Measurements from ENCODE around the gene F11R.
A peak's percentile ranks its signal among the peaks of the same experiment; 100 is the strongest.
"Not testable (repeated sequence)": the region's sequence is repeated elsewhere in the genome, so short reads cannot be mapped to it uniquely, and the experiment has no call there.

Gene F11R

GRCh38 chr1:161039546-161039945 lies 18.6 kb upstream of the F11R start:
- WGBS, 2 experiments (ENCODE audit: insufficient coverage in 2 of 2) = 95 to 100% methylated on average over 5 of the region's 5 CpGs
- Histone ChIP-seq H3K4me3 (ENCODE audit: extremely low read depth, insufficient read depth, low read length, poor library complexity, severe bottlenecking) (no peak overlapping the region), H3K27ac (ENCODE audit: low read depth, low read length, severe bottlenecking) (no peak overlapping the region), H3K9me3 (ENCODE audit: control insufficient read depth, low read length) (no peaks in the 10 kb centered on the region), H3K36me3 (ENCODE audit: control insufficient read depth, insufficient read depth, low read length) (peaks cover 64% of the 10 kb centered on the region), H3K4me1 (ENCODE audit: control insufficient read depth, insufficient read depth, low read length, poor library complexity, severe bottlenecking) (peaks cover 4% of the 10 kb centered on the region)

DNA sequence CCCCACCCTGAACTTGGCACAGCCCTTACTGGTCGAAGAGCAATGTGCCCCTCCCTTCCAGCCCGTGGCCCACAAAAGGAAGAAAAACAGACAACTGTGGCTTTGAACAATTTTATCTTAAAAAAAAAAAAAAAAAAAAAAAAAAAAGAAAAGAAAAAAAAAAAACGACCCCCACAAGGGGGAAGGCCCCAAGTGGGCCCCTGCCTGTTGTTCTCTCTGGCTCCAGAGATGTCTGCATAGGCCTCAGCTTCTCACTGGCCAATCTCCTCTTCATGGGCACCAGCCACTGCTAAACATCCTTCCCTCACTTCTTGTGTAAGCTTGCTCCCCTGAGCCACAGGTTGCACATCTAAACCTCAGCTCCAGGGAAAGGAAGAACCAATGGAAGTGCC lies 18.2 kb upstream of the F11R start:
- Histone ChIP-seq H3K36me3 (ENCODE audit: control insufficient read depth, insufficient read depth, low read length) (peaks cover 62% of the 10 kb centered on the region), H3K27ac (ENCODE audit: low read depth, low read length, severe bottlenecking) (no peak overlapping the region), H3K4me3 (ENCODE audit: extremely low read depth, insufficient read depth, low read length, poor library complexity, severe bottlenecking) (peak overlapping the region; percentile 41), H3K9me3 (ENCODE audit: control insufficient read depth, low read length) (no peaks in the 10 kb centered on the region), H3K4me1 (ENCODE audit: control insufficient read depth, insufficient read depth, low read length, poor library complexity, severe bottlenecking) (peaks cover 4% of the 10 kb centered on the region)
- no CpG with 5 or more reads among the region's 3 CpGs for WGBS, 2 experiments (ENCODE audit: insufficient coverage in 2 of 2)

DNA sequence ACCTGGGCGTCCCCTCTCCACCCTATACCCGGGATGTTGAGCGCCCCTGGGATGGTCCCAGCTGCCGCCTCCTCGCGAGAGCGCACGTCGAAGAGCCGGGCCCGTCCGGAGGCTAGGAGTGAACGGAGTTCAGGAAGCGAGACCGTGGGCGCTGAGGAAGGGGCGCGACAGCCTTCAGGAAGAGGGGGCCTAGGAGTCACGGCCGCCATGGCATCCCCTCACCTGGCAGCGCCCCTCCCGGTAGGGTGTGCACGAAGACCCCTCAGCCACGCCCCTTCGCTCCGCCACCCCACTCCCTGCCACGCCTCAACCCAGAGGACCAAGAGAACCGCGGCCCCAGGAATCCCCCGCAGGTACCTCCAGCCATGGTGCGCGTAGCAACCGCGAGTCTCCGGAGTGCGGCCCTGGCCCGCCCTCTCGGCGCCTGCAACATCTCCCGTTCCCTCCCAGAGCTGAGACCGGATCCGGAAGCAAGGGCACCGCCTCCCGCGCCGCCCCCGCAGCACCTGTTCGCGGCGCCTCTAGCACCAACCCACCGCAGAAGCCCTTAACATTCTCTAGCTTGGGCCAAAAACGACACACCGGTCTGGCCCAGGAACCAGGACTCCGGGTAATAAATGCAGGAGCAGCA lies 17.7 kb upstream of the F11R start, which contains the start of gene TSTD1:
TSS of gene TSTD1 (minus strand) at position 442 of the 631 bp plus-strand sequence. CDS start at position 367, 75 bp downstream.
- WGBS, 2 experiments (ENCODE audit: insufficient coverage in 2 of 2) = 17 to 26% methylated on average over 41 to 43 of the region's 54 CpGs

GRCh38 chr1:161037661-161038522 lies 16.9 kb upstream of the F11R start:
- H3K27ac ChIP-seq (ENCODE audit: low read depth, low read length, severe bottlenecking) = no peak overlapping the region
- peaks cover 4% of the 10 kb centered on the region for H3K4me1 ChIP-seq (ENCODE audit: control insufficient read depth, insufficient read depth, low read length, poor library complexity, severe bottlenecking)
- 53 to 69% methylated on average over 8 to 15 of the region's 21 CpGs for WGBS, 2 experiments (ENCODE audit: insufficient coverage in 2 of 2)
- H3K9me3 ChIP-seq (ENCODE audit: control insufficient read depth, low read length) = no peaks in the 10 kb centered on the region
- peak overlapping the region; percentile 41 for H3K4me3 ChIP-seq (ENCODE audit: extremely low read depth, insufficient read depth, low read length, poor library complexity, severe bottlenecking)
- H3K36me3 ChIP-seq (ENCODE audit: control insufficient read depth, insufficient read depth, low read length) = peaks cover 56% of the 10 kb centered on the region

More for the DNA sequence above, 17.7 kb upstream of the F11R start, which contains the start of gene TSTD1:
- no peak within 1 kb of the TSS for H3K27ac ChIP-seq (ENCODE audit: low read depth, low read length, severe bottlenecking)
- H3K4me1 ChIP-seq (ENCODE audit: control insufficient read depth, insufficient read depth, low read length, poor library complexity, severe bottlenecking) = peaks cover 4% of the 10 kb centered on the region
- no peaks in the 10 kb centered on the region for H3K9me3 ChIP-seq (ENCODE audit: control insufficient read depth, low read length)
- peaks cover 61% of the 10 kb centered on the region for H3K36me3 ChIP-seq (ENCODE audit: control insufficient read depth, insufficient read depth, low read length)
- H3K4me3 ChIP-seq (ENCODE audit: extremely low read depth, insufficient read depth, low read length, poor library complexity, severe bottlenecking) = peak within 1 kb of the TSS; percentile 41

DNA sequence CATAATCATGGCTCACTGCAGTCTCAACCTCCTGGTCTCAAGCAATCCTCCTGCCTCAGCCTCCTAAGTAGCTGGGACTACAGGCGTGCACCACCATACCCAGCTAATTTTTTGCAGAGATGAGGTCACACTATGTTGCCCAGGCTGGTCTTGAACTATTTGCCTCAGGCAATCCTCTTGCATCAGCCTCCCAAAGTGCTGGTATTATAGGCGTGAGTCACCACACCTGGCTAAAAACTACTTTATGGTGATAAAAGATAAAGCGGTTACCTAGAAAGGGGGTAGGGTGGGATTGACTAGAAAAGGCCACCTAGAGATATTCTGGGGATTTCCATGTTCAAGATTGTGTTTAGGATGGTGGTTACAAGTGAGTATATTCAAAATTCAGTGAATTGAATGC lies 12.8 kb upstream of the F11R start:
- Histone ChIP-seq H3K9me3 (ENCODE audit: control insufficient read depth, low read length) (no peaks in the 10 kb centered on the region), H3K36me3 (ENCODE audit: control insufficient read depth, insufficient read depth, low read length) (peaks cover 15% of the 10 kb centered on the region), H3K4me3 (ENCODE audit: extremely low read depth, insufficient read depth, low read length, poor library complexity, severe bottlenecking) (no peak overlapping the region), H3K4me1 (ENCODE audit: control insufficient read depth, insufficient read depth, low read length, poor library complexity, severe bottlenecking) (peaks cover 2% of the 10 kb centered on the region), H3K27ac (ENCODE audit: low read depth, low read length, severe bottlenecking) (no peak overlapping the region)
- WGBS, 2 experiments (ENCODE audit: insufficient coverage in 2 of 2) = 100% methylated on average over 1 to 2 of the region's 3 CpGs

DNA sequence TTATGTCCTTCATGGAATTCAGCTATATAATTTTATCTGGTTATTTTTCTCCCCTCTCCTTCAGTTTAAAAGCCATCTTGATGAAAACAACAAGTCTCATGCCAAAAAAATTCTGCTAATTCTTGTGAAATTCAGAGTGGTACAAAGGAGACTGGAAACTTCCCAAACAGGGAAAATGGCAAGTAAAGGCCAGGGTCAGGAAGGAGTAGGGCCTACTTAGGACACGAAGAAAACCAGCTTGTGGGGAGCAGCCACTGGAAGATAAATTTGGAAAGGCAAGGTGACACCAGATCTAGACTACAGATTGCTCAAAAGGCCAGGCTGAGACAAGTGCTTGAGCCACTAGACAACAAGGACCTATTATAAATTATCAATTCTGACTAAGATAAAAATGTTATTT lies 11.5 kb upstream of the F11R start:
- Histone ChIP-seq H3K36me3 (ENCODE audit: control insufficient read depth, insufficient read depth, low read length) (peaks cover 4% of the 10 kb centered on the region), H3K9me3 (ENCODE audit: control insufficient read depth, low read length) (no peaks in the 10 kb centered on the region), H3K4me3 (ENCODE audit: extremely low read depth, insufficient read depth, low read length, poor library complexity, severe bottlenecking) (no peak overlapping the region), H3K4me1 (ENCODE audit: control insufficient read depth, insufficient read depth, low read length, poor library complexity, severe bottlenecking) (no peaks in the 10 kb centered on the region), H3K27ac (ENCODE audit: low read depth, low read length, severe bottlenecking) (no peak overlapping the region)
- 71 to 100% methylated on average over 1 of the region's 1 CpG for WGBS, 2 experiments (ENCODE audit: insufficient coverage in 2 of 2)

DNA sequence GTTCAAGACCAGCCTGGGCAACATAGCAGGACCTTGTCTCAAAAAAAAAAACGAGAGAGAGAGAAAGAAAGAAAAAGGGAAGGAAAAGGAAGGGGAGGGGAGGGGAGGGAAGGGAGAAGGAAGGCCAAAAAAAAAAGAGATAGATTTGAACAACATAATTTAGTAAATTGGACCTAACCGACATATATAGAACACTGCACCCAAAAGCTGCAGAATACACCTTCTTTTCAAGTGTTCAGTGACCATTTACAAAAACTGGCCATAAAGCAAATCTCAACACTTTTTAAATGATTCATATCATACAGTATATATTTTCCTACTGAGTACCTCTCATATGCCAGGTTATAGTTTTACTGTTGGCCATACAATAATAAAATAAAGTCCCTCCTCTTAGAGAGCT lies 10.9 kb upstream of the F11R start:
- Histone ChIP-seq H3K4me1 (ENCODE audit: control insufficient read depth, insufficient read depth, low read length, poor library complexity, severe bottlenecking) (no peaks in the 10 kb centered on the region), H3K9me3 (ENCODE audit: control insufficient read depth, low read length) (no peaks in the 10 kb centered on the region), H3K36me3 (ENCODE audit: control insufficient read depth, insufficient read depth, low read length) (no peaks in the 10 kb centered on the region), H3K4me3 (ENCODE audit: extremely low read depth, insufficient read depth, low read length, poor library complexity, severe bottlenecking) (no peak overlapping the region), H3K27ac (ENCODE audit: low read depth, low read length, severe bottlenecking) (no peak overlapping the region)
- WGBS, 2 experiments (ENCODE audit: insufficient coverage in 2 of 2) = no CpG with 5 or more reads among the region's 2 CpGs

- not testable (repeated sequence) for H3K4me1 ChIP-seq (ENCODE audit: control insufficient read depth, insufficient read depth, low read length, poor library complexity, severe bottlenecking); H3K9me3 ChIP-seq (ENCODE audit: control insufficient read depth, low read length); H3K4me3 ChIP-seq (ENCODE audit: extremely low read depth, insufficient read depth, low read length, poor library complexity, severe bottlenecking); H3K36me3 ChIP-seq (ENCODE audit: control insufficient read depth, insufficient read depth, low read length); H3K27ac ChIP-seq (ENCODE audit: low read depth, low read length, severe bottlenecking)
- WGBS, 2 experiments (ENCODE audit: insufficient coverage in 2 of 2) = 93 to 97% methylated on average over 8 to 12 of the region's 32 CpGs
These were observed 8.5 kb upstream of the F11R start for GRCh38 chr1:161029466-161029865.

DNA sequence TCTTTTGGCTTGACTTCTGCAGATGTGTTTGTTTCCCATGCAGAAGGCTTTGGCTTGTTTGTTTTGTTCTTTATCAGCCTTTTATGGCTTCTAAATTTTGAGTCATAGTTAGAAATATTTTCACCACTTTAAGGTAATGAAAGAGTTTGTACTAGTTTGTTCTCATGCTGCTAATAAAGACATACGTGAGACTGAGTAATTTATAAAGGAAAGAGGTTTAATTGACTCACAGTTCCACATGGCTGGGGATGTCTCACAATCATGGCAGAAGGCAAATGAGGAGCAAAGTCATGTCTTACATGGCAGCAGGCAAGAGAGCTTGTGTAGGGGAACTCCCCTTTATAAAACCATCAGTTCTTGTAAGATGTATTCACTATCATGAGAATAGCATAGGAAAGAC lies 6.0 kb upstream of the F11R start:
- H3K4me3 ChIP-seq (ENCODE audit: extremely low read depth, insufficient read depth, low read length, poor library complexity, severe bottlenecking); H3K4me1 ChIP-seq (ENCODE audit: control insufficient read depth, insufficient read depth, low read length, poor library complexity, severe bottlenecking); H3K9me3 ChIP-seq (ENCODE audit: control insufficient read depth, low read length); H3K36me3 ChIP-seq (ENCODE audit: control insufficient read depth, insufficient read depth, low read length); H3K27ac ChIP-seq (ENCODE audit: low read depth, low read length, severe bottlenecking): not testable (repeated sequence)
- WGBS, 2 experiments (ENCODE audit: insufficient coverage in 2 of 2) = 86 to 100% methylated on average over 1 of the region's 1 CpG

DNA sequence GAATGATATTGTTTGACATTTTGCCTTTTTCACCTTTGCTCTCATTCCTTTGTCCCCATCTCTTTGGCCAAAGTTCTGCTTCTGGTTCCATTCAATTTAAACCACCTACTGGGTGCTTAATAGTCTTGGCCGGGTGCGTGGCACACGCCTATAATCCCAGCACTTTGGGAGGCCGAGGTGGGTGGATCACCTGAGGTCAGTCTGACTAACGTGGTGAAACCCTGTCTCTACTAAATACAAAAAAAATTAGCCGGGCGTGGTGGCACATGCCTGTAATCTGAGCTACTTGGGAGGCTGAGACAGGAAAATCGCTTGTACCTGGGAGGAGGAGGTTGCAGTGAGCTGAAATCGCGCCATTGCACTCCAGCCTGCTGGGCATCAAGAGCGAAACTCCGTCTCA lies 1.5 kb upstream of the F11R start:
- H3K27ac ChIP-seq (ENCODE audit: low read depth, low read length, severe bottlenecking); H3K9me3 ChIP-seq (ENCODE audit: control insufficient read depth, low read length); H3K4me3 ChIP-seq (ENCODE audit: extremely low read depth, insufficient read depth, low read length, poor library complexity, severe bottlenecking); H3K36me3 ChIP-seq (ENCODE audit: control insufficient read depth, insufficient read depth, low read length): not testable (repeated sequence)
- WGBS, 2 experiments (ENCODE audit: insufficient coverage in 2 of 2) = 90 to 95% methylated on average over 6 to 9 of the region's 12 CpGs
- peaks cover 11% of the 10 kb centered on the region for H3K4me1 ChIP-seq (ENCODE audit: control insufficient read depth, insufficient read depth, low read length, poor library complexity, severe bottlenecking)

- Histone ChIP-seq H3K27ac (ENCODE audit: low read depth, low read length, severe bottlenecking) (no peak overlapping the region), H3K4me1 (ENCODE audit: control insufficient read depth, insufficient read depth, low read length, poor library complexity, severe bottlenecking) (peaks cover 11% of the 10 kb centered on the region), H3K4me3 (ENCODE audit: extremely low read depth, insufficient read depth, low read length, poor library complexity, severe bottlenecking) (peak overlapping the region; percentile 67), H3K9me3 (ENCODE audit: control insufficient read depth, low read length) (no peaks in the 10 kb centered on the region), H3K36me3 (ENCODE audit: control insufficient read depth, insufficient read depth, low read length) (no peaks in the 10 kb centered on the region)
- whole genome bisulfite sequencing, 2 experiments (ENCODE audit: insufficient coverage in 2 of 2) = 100% methylated on average over 1 of the region's 2 CpGs; no CpG with 5 or more reads in 1 of the 2 experiments
These were observed 1.0 kb upstream of the F11R start for GRCh38 chr1:161021970-161022353.
